SK-N-SH treated with all-trans-retinoic acid at 6 μM for 48 hours (cell line): ENCODE results near the gene PPP5C.

ENCODE experiments used
- ARNTL ChIP-seq: fragments of 450-650 bp; formaldehyde crosslinking; IDR thresholded peaks from 2 replicates; pipeline ENCODE4 v1.5.0; 2020; ENCODE audit warnings: low read depth, mild to moderate bottlenecking, moderate library complexity, borderline replicate concordance
- CSRNP3 ChIP-seq: fragments of 250-450 bp; sonication (Bioruptor Pico); IDR thresholded peaks from 2 replicates; pipeline ENCODE4 v1.5.1; 2021; ENCODE audit warnings: mild to moderate bottlenecking, moderate library complexity
- ESRRG ChIP-seq: fragments of 250-450 bp; sonication (Bioruptor Pico); IDR thresholded peaks from 2 replicates; pipeline ENCODE4 v1.6.1; 2021; ENCODE audit warnings: mild to moderate bottlenecking
- GLIS3 ChIP-seq: fragments of 250-450 bp; sonication (Bioruptor Pico); IDR thresholded peaks from 2 replicates; pipeline ENCODE4 v1.5.0; 2020; ENCODE audit warnings: mild to moderate bottlenecking, moderate library complexity
- OSR1 ChIP-seq: fragments of 250-450 bp; sonication (Bioruptor Pico); IDR thresholded peaks from 2 replicates; pipeline ENCODE4 v1.8.0; 2022; ENCODE audit warnings: moderate library complexity, mild to moderate bottlenecking, inconsistent platforms
- PATZ1 ChIP-seq: fragments of 250-450 bp; sonication (Bioruptor Pico); IDR thresholded peaks from 2 replicates; pipeline ENCODE4 v1.8.0; 2020; ENCODE audit warnings: mild to moderate bottlenecking, moderate library complexity, borderline replicate concordance
- POU6F1 ChIP-seq: fragments of 250-450 bp; sonication (Bioruptor Pico); IDR thresholded peaks from 2 replicates; pipeline ENCODE4 v1.8.0; 2021; ENCODE audit warnings: low read depth, mild to moderate bottlenecking, moderate library complexity, borderline replicate concordance
- RARB ChIP-seq: fragments of 250-450 bp; sonication (Bioruptor Pico); IDR thresholded peaks from 2 replicates; pipeline ENCODE4 v1.8.0; 2021; ENCODE audit warnings: mild to moderate bottlenecking, moderate library complexity
- SNAI2 ChIP-seq: fragments of 250-450 bp; sonication (Bioruptor Pico); IDR thresholded peaks from 2 replicates; pipeline ENCODE4 v1.5.0; 2020; ENCODE audit warnings: mild to moderate bottlenecking, moderate library complexity
- TOX ChIP-seq: fragments of 250-450 bp; sonication (Bioruptor Pico); IDR thresholded peaks from 2 replicates; pipeline ENCODE4 v1.8.0; 2021; ENCODE audit warnings: mild to moderate bottlenecking, moderate library complexity, borderline replicate concordance
- ZFP3 ChIP-seq: fragments of 250-450 bp; sonication (Bioruptor Pico); IDR thresholded peaks from 2 replicates; pipeline ENCODE4 v1.5.0; 2020; ENCODE audit warnings: mild to moderate bottlenecking, moderate library complexity
- ZNF565 ChIP-seq: fragments of 450-650 bp; formaldehyde crosslinking; conservative IDR thresholded peaks from 2 replicates; pipeline ENCODE4 v1.5.0; 2020; ENCODE audit warnings: low read depth, mild to moderate bottlenecking, moderate library complexity
- ZNF70 ChIP-seq: fragments of 450-650 bp; formaldehyde crosslinking; IDR thresholded peaks from 2 replicates; pipeline ENCODE4 v1.5.0; 2020; ENCODE audit warnings: mild to moderate bottlenecking, moderate library complexity
- ZNF8 ChIP-seq: fragments of 450-650 bp; formaldehyde crosslinking; IDR thresholded peaks from 2 replicates; pipeline ENCODE4 v1.5.0; 2020; ENCODE audit warnings: mild to moderate bottlenecking, moderate library complexity

GRCh38 chr19:46409191-46409590 is 62.3 kb downstream of the PPP5C start:
- TF ChIP-seq ZNF70 (CRISPR knock-in tag) (no peak), PATZ1 (no peak), SNAI2 (no peak), TOX (CRISPR knock-in tag) (no peak), ZFP3 (CRISPR knock-in tag) (no peak), GLIS3 (CRISPR knock-in tag) (no peak), OSR1 (CRISPR knock-in tag) (no peak), RARB (CRISPR knock-in tag) (no peak), POU6F1 (no peak), ZNF8 (CRISPR knock-in tag) (no peak), CSRNP3 (CRISPR knock-in tag) (no peak), ZNF565 (CRISPR knock-in tag) (no peak), ARNTL (CRISPR knock-in tag) (no peak), ESRRG (CRISPR knock-in tag) (no peak)
